Right renal cortex interstitium (tissue), 3 donors: ENCODE data around the gene SFMBT2. TPM values are rescaled to one million over a fixed set of nuclear protein-coding genes. Genes with fewer than 3 reads are reported as not detected.

Experiments
- DNase-seq, 3 donors: peaks; one replicate each; pipeline ENCODE4 v3.0.0-alpha.2; 2013; ENCODE audit warnings: low read depth in 3 of 3, low spot score in 2 of 3
- polyA plus RNA-seq, 3 donors: library from polyadenylated mRNA; unstranded; fragments of 120-200 nt; gene quantifications; one replicate each; pipeline ENCODE4 v1.2.1, GENCODE V29; 2013; ENCODE audit not compliant: insufficient read length in 3 of 3

SFMBT2 gene
- polyA plus RNA-seq, 3 donors = 5.9 to 6.6 (median 6.4) TPM

DNA sequence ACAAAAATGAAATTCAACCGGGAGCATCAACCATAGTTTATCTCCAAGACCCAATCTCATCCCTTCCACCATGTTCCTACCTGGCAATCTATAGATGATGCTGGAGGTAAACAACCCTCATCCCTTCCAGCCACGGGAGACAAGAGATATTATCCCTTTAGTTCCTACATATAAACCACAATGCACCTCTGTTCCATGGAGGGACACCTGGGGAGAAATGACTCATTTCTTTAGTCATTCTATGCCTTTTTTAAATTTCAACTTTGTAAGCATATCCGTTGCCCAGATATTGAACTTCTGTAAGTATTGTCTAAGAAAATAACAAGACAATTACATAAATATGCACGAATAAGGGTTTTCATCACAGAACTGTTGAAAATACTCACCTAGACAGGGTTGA lies 15.5 kb upstream of the SFMBT2 start:
- no peak for DNase-seq

DNA sequence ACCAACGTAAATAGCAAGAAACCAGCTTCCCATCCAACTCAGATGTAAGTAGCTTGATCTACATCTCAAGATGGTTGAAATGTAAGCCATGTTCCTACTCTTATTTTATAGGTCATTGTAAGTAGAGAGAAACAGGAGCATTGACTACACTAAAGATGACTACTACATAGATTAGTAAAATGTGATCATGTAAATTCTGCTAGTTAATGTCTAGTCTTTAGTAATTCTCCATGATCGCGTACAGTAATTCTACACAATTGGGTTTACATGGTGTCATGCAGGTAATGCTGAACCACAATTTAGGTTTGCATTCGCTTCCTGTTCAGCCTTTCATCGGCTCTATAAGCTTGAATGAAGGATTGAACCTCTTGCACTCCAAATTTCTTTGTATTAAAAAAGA lies 14.9 kb upstream of the SFMBT2 start:
- DNase-seq = no peak

DNA sequence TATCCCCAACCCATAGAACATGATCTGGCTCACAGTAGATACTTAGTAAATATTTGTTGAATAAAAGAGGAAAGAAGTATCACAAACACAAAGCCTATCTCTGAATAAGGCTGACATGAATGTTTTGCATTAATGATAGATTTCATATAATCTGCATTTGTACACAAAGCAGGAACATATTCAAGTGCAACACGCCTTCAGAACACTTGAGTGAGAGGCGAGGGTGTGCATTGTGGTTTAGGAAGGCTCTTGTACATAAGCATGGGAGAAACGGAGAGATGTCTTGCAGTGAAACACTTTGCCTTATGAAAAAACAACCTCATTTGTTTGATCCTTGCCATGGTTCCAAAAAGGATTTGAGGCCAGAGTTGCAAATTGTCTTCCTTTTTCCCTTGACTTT lies 14.1 kb upstream of the SFMBT2 start:
- DNase-seq = no peak

DNA sequence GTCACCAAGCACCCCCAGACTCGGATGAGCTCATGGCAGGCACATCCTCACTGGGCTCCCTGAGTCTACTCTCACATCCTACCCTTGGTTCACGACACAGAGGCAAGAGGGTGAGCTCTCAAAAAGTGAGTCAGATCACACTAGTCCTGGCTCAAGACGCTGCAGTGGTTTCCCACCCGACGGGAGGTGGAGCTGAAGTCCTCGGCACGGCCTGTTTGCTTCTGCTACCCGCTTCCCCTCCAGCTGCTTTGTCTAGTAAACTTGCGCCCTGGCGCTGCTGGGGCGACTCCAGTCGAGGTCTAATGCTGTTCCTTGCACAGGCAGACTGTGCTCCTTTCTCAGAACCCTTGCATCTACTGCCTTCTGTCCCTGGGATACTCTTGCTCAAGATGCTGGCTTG lies 13.5 kb upstream of the SFMBT2 start:
- DNase-seq = no peak

DNA sequence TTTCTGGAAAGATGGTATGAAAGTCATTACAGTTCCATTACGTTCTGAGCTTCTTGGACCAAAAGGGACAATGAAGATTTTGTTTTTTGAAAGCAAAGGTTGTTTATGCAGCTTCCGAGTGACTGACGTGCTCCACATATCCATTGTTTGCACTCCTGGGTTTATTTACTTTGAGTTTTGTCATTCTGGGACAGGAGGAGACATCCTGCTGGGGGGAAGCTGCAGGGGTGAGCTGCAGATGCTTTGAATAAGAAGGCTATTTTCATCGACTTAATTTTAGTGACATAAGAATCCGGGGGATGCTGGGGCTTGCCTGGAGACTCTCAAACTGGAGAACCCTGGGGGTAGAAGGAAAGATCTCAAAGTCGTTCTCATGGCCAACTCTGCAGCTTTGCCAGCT lies 12.7 kb upstream of the SFMBT2 start:
- DNase-seq = no peak

DNA sequence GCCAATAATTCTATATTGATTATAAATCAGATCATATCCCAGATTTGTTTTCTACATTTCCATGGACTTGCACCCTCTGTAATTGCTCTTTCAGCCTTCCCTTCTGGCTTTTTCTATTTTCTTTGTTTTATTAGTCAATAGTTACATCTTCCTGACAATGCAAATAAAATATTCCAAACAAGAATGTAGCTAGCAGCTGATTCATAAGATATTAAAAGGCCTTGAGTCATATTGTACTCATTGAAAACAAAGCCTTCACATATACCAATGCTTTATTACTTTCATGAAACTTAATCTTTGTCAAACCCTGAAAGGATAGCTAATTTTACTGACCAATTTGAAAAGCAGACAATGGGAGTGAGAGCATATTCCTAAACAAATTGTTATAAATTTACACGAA lies 10.7 kb upstream of the SFMBT2 start:
- DNase-seq = no peak

DNA sequence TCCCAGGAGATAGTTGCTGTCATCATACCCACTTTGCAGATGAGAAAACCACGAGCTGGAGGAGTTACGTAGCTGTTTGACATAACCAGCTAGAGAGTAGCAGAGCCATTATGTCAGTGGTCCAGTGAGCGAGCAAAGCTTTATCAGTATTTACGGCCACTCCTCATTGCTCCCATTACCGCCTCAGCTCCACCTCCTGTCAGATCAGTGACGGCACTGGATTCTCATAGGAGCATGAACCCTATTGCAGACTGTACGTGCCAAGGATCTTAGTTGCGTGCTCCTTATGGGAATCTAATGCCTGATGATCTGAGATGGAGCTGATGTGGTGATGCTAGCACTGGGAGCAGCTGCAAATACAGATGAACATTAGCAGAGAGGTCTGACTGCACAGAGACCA lies 9.2 kb upstream of the SFMBT2 start:
- no peak for DNase-seq

DNA sequence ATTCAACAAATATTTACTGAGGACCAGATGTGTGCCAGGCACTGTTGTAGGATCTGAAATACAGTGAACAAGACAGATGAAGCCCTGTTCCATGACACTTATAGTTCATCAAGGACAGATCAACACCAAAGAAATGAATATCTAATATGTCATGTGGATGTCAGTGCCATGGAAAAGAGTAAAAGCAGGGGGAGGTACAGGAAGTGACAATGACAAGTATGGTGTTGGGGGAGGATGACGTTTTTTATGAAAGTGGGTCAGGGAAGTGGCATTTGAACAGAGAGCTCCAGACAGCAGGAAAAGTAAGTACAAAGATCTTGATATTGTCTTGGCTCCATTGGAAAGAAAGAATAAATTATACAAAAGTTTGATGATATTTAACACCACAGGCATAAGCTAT lies 7.0 kb upstream of the SFMBT2 start:
- no peak for DNase-seq

DNA sequence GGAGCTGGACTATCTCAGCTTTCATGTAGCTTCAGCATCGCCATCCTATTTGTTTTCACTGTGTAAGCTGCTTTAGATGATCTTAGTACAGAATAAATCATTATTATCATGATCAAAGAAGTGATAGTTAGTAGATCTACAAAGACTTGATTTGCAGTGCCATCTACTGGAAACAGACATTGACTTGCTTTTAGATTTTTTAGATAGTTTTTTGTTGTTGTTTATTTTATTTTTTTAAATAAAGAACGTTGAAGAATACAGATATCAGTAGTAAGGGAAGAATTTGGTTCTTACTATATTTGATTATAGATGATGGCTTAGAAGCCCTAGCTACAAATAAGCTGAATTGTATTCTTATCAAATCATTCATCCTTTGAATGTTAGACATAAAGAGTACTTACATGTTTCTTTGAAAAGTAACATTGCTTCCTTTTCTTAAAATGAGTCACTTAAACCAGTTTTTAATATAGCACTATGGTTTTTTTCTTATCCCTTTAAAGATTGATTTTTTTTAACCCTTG lies 6.3 kb upstream of the SFMBT2 start:
- DNase-seq = no peak

DNA sequence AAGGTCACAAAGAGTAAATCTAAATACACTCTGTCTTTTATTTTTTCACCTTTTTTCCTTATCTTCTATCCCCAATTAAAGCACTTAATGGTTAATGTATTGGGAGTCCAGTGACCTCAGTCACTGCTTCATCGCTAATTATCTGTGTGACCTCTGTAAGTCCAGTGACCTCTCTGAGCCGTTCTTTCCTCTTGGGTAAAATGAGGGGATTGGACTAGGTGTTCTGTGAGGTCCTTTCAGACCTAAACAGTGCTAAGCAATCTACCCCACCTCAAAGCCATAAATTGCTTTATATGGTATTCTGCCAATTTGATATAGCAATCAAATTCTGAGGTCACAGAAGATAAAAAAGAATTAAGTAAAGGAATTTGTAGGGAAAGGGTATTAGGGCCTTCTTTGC lies 3.9 kb upstream of the SFMBT2 start:
- DNase-seq = no peak

DNA sequence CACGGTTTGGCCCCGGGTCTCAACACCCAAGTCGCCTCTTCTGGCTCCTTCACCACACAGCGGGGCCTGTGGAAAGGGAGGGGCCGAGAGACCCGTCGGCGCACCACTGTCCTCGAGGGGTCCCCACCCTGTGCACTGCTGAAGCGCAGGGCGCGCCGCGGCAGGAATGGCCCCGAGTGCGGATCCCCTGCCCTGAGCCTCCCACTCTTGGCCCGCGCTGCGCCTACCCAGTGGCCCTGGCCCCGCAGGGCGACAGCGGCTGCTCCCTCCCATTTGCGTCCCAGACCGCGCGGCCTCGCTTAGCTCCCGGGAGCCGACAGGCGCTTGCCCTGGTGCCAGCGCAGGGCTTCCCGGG lies 2.1 kb upstream of the SFMBT2 start:
- no peak for DNase-seq

DNA sequence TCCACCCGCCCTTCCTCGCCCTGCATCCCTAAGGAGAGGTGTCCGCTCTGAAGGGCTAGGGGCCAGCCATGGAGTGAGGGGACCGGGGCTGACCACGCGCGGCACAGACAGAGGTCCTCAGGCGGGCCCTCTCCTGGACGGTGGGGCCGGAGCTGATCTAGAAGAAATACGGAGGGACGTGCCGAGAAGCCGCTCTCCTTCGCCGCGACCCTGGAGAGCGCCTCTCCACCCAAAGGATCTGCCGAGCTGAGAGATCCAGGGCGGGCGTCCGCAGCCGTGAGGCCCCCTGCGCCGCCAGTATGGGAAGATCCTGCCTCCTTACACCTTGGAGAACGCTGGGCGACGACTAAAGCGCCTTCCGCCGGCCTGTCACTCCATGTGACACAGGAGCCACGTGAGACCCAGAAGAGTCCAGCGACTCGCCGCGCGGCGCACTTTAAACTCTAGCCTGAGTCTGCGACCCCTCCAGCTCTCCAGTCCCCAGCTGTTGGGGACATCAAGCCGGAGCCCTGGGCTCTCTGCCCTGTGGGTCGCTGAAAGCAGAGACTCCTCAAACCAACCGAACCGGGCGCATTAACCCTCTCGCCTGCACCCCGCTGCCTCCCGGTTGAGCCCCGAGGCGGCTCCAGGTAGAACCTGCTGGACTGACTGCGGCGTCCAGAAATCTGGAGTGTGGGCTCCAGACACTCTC lies 1.5 kb upstream of the SFMBT2 start:
- no peak for DNase-seq

DNA sequence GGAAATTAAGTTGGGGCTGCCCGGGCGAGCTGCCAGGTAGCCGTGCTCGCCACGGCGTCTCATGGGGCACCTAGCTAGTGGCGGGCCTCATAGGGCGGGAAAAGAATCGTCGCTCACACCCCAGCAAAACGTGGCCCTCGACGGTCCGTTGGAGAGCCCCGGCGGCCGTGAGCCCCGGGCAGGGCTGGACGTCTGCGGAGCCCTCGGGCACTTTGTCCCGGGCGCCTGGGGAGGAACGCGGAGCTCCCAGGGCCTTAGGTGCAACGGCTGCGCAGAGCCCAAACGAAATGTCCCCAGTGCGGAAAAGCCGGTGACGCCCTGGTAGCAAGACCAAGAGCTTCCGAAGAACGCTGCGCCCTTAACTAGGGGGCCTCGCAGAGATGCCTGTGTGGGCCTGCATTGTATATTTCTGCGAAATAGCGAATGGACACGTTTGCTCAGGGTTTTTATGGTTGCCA lies 866 bp upstream of the SFMBT2 start:
- DNase-seq = no peak

DNA sequence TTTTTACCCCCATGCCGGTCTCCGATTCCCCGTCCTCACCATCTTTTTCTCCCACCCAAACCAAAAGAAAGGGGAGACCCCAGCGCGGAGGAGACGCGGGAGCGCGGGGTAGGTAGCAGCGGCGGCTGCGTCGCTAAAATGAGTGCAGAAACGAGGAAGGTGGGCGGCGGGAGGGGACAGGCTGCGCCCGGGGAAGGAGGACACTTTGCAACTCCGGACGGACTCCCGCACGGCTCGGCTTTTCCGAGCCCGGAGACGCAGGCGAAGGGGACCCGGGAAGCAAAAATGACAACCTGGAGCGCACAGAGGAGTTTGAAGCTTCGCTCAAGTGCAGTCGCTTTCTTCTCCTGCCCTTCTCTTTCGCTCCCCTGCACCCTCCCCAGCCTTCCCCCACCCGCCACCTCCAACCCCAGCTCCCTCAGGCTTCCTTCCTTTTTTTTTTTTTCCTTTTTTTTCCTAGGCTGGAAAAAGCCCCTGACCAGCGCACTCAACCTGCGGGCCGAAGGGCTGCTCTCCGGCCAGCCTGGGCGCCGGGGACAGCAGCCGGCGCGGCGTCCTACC lies 453 bp downstream of the SFMBT2 start:
- DNase-seq = no peak

DNA sequence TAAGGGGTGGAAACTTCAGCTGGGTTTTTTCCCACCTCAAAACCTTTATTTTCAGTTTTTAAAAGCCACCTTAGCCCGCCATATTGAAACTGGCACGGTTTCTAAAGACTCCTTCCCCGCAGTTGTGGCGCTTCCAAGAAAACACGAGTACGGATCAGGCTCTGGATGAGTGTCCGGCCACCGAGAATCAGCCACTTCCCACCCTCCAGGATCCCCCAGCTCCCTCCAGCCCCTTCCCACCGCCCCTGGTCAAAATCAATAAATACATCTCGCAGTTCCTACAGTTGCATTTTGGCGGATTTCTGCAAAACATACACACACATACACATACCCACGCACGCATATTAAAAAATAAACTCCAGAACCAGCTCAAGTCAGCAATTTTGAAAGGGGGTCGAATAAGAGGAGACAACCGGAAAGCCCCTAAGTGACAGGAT lies 1.1 kb downstream of the SFMBT2 start:
- no peak for DNase-seq

DNA sequence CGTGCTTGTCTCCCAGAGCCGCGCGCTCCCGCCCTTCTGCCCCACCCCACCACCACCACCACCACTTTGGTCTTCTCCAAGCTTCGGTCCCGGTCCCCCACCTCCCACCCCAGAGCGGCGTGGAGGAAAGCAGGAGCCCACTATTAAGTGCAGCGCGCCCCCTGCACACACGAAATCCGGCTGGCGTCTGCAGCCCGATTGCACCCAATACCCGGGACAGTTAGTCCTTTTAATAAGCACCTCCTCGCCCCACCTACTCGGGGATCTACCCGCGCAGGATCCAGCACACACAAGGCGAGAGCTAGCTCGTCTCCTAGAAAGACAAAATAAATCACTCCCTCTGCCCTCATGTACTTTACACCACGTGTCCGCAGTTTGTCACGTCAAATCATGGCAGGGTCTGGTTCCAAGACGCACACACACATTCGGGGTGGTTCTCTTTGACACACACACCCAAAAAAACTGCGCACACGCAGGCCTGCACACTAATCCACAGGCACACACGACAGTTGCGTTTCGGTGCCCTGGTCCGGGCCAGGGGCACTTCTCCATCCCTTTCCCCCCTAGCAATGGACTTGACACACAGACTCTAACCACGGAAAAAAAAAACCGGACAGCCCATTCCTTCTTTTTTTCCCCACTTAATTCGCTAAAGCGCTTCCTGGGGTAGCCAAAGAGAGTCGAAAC lies 1.6 kb downstream of the SFMBT2 start:
- no peak for DNase-seq

DNA sequence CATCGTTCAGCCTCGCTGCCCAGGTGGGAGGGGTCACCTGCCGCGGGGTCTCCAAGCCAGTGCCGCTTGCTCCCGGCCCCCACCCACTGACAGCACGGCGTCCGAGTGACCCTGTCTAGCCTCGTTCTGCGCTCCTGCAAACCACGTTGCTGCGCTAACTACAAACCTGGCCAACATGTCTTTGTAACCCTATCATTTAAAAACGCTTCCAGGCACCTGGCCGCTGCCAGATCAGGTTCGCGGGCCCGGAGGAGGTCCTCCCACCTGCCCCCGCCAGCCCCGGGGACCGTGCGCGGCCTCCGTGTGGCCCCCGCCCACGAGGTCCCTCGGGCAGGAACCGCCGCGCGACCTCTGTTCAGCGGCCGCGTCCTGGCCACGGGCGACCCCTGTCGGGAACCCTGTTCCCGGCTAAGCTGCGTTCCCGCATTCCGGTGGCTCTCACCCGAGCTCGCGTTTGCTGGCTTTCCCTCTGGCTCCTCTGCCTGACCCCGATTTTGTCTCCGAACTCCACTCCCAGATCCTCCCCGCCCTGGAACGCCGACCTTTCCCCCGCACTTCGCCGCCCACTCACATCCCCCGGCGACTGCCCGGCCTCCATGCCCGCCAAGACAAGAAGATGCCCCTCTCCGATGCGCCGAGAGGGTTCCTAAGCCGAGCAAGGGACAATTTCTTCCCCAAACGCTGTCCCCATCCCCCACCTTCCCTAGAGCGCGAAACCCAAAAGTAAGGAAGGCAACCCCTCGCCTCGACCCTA lies 2.4 kb downstream of the SFMBT2 start:
- DNase-seq = no peak

DNA sequence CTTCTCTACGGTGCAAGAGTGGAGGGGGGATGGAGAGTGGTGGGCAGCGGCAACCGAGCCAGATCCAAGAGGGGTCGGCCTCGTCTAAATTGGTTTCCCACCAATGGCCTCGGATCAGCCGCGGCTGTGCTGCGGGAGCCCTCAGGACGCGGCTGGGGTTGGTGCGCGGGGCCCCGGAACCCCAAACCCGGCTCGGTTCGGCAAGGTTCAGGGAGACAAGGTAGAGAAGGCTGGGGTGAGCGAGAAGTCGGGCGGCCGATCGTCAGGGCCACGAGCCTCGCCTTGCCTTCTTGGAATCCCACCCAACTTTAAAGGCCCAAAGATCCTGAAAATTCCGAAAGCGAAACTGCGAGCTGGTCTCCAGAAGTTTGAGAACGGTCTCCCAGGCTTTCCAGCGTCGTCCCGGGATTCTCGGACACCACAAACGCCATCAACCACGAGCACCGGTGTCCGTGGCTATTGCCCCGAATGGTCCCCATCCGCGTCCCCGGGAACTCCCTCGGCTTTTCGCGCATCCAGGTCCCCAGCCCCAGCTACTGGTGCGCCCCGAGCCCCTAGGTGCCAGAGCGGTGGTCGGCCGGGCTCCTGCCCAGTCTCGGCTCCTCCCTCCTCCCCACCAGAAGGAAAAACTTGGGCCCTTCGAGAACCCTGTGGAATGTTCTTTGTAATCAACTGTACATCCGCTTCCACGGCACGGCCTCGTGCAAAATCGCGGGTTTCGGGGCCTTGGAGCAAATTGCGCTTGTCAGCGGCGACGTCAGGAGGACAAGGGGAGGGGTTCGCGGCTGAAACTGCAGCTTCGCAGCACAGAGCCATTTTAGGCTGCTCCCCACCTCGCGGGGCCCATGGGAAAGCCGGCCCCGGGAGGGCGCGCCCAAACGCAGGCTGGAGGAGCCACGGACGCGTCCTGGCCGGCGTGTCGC lies 3.2 kb downstream of the SFMBT2 start:
- no peak for DNase-seq

DNA sequence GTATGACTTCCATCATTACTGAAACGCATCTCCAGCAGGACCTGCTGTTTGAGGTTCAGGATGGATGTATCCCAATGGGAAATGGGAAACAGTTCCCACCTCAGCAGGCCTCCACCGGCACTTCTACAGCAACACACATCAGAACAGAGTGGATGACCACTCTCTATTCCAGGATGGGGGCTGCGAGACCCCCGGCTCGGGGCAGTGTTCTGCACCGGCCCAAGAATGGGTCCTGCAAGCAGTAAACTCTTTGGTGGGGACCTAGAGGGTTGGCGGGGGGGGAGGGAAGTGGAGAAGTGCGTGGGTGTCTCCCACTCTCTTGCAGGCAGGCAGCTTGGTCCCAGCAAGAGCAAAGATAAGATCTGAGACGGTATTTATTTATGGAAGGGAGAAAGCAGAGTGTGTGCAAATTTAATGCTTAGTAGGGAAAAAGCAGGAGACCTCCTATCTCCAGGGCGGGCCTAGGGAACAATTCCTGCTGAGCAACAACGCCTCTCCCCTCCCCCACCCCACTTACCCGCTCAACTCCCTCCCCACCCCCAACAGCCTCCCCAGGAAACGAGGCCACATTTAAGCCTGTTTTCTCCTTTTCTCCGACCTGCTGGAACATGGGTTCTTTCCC lies 4.0 kb downstream of the SFMBT2 start:
- no peak for DNase-seq

DNA sequence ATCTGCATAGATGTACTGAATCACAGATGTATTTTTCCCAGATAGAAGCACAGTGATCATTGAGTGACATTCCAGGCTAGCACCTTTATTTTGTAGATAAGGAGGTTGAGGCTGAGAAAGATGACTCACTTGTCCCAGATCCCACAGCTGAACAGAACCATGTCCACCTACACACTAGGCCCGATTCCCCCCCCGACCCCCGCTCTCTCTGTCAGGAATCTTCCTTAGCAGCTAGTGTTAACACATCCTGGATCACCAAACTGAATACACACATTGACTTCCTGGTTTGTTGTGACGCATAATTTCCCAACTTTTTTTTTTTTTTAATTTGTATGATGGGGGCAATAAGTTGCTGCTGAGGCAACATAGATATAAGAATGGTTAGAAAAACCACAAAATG lies 5.2 kb downstream of the SFMBT2 start:
- no peak for DNase-seq
